NCI-H2227 (cell line): ENCODE measurements around the gene PIK3CB.
"Not testable (repeated sequence)": the region's sequence is repeated elsewhere in the genome, so short reads cannot be mapped to it uniquely, and the experiment has no call there.

Experiments used
- DNase-seq: peaks from one replicate; lab custom pipeline; 2025; ENCODE audit not compliant: unreplicated experiment; lab: John Stamatoyannopoulos, UW

PIK3CB gene

GRCh38 chr3:138848696-138849095 is 14.0 kb upstream of the PIK3CB start:
- DNase-seq, result no peak

GRCh38 chr3:138846824-138847223 is 12.1 kb upstream of the PIK3CB start:
- DNase-seq, result not testable (repeated sequence)

GRCh38 chr3:138846262-138846791 is 11.6 kb upstream of the PIK3CB start:
- DNase-seq, result no peak

GRCh38 chr3:138845771-138846173 is 11.0 kb upstream of the PIK3CB start:
- no peak for DNase-seq

GRCh38 chr3:138845181-138845601 is 10.5 kb upstream of the PIK3CB start:
- DNase-seq, result no peak

- no peak for DNase-seq
These were observed 7.9 kb upstream of the PIK3CB start for GRCh38 chr3:138842483-138843188.

GRCh38 chr3:138838385-138838784 is 3.7 kb upstream of the PIK3CB start:
- not testable (repeated sequence) for DNase-seq

- DNase-seq, result not testable (repeated sequence)
These were observed 1.1 kb upstream of the PIK3CB start for GRCh38 chr3:138835846-138836245.

- no peak for DNase-seq
These were observed 649 bp upstream of the PIK3CB start for GRCh38 chr3:138835397-138835757.

GRCh38 chr3:138833899-138834595 is 681 bp downstream of the PIK3CB start:
- DNase-seq, result no peak

GRCh38 chr3:138832473-138833057 is 2.2 kb downstream of the PIK3CB start:
- DNase-seq, result not testable (repeated sequence)

- DNase-seq, result no peak
These were observed 4.7 kb downstream of the PIK3CB start for GRCh38 chr3:138829886-138830510.

GRCh38 chr3:138829097-138829496 is 5.6 kb downstream of the PIK3CB start:
- DNase-seq, result no peak

GRCh38 chr3:138827222-138827621 is 7.5 kb downstream of the PIK3CB start:
- no peak for DNase-seq

GRCh38 chr3:138825336-138825735 is 9.4 kb downstream of the PIK3CB start:
- no peak for DNase-seq

- DNase-seq, result no peak
These were observed 10.6 kb downstream of the PIK3CB start for GRCh38 chr3:138824114-138824506.

- not testable (repeated sequence) for DNase-seq
These were observed 14.3 kb downstream of the PIK3CB start for GRCh38 chr3:138820379-138820778.

- no peak for DNase-seq
These were observed 16.4 kb downstream of the PIK3CB start for GRCh38 chr3:138818185-138818860.

- no peak for DNase-seq
These were observed 17.0 kb downstream of the PIK3CB start for GRCh38 chr3:138817695-138818094.

GRCh38 chr3:138812806-138813205 is 21.9 kb downstream of the PIK3CB start:
- DNase-seq, result no peak
